Fibroblast of lung (primary cell): ENCODE data around the gene ALG8.

ENCODE experiments used
- EZH2 ChIP-seq: IDR thresholded peaks from 2 replicates; pipeline ENCODE4 v1.5.1; 2012; ENCODE audit warnings: low read length, control low read depth, mild to moderate bottlenecking; ENCODE audit errors: missing control alignments
- TF ChIP-seq, protein P1 (sequence below), 2 donors: IDR thresholded peaks in 1 of 2; conservative IDR thresholded peaks in 1 of 2; 1 replicate in 1 of 2; 2 replicates in 1 of 2; pipeline ENCODE4 v1.5.1; 2011 to 2012; ENCODE audit warnings: low read length in 2 of 2, control low read depth in 1 of 2, inconsistent platforms in 1 of 2, low read depth in 1 of 2, mild to moderate bottlenecking in 1 of 2

DNA sequence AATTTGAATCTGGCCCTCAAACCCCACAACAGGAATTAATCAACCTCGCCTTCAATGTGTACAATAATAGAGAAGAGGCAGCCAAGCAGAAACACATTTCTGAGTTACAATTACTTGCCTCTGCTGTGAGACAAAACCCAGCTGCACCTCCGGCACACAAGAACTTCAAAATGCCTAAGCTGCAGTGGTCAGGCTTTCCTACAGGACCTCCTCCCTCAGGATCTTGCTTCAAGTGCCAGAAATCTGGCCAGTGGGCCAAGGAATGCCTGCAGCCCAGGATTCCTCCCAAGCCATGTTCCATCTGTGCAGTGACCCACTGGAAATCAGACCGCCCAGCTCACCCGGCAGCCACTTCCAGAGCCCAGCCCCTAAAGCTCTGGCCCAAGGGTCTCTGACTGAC, 56.4 kb downstream of the ALG8 start:
- TF ChIP-seq, protein P1, sequence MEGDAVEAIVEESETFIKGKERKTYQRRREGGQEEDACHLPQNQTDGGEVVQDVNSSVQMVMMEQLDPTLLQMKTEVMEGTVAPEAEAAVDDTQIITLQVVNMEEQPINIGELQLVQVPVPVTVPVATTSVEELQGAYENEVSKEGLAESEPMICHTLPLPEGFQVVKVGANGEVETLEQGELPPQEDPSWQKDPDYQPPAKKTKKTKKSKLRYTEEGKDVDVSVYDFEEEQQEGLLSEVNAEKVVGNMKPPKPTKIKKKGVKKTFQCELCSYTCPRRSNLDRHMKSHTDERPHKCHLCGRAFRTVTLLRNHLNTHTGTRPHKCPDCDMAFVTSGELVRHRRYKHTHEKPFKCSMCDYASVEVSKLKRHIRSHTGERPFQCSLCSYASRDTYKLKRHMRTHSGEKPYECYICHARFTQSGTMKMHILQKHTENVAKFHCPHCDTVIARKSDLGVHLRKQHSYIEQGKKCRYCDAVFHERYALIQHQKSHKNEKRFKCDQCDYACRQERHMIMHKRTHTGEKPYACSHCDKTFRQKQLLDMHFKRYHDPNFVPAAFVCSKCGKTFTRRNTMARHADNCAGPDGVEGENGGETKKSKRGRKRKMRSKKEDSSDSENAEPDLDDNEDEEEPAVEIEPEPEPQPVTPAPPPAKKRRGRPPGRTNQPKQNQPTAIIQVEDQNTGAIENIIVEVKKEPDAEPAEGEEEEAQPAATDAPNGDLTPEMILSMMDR (conservative IDR thresholded peaks at IDR 0.05 in 1 of 2, IDR thresholded peaks at IDR 0.05 in 1 of 2; ENCODE audit: low read depth in 1 of 2, low read length in 2 of 2): no peak
- no peak for TF ChIP-seq EZH2
